Measurements from ENCODE around the gene NCKAP5.

NCKAP5 gene

GRCh38 chr2:133453032-133453431, 115.2 kb downstream of the NCKAP5 start:
- H3K9me3 ChIP-seq (ENCODE audit: severe bottlenecking), result no peaks in the 10 kb centered on the region
- H3K27ac ChIP-seq, result peak overlapping the region; percentile 89
- H3K36me3 ChIP-seq, result no peaks in the 10 kb centered on the region
- no peak overlapping the region for H3K4me3 ChIP-seq (ENCODE audit: low read depth, low read length)
- H3K27me3 ChIP-seq (ENCODE audit: insufficient read depth, low read depth, severe bottlenecking), result no peaks in the 10 kb centered on the region
- no peak for DNase-seq
- TF ChIP-seq CTCF (IDR thresholded peaks at IDR 0.05; ENCODE audit: low read depth, low read length), result no peak

- Histone ChIP-seq H3K27me3 (ENCODE audit: insufficient read depth, low read depth, severe bottlenecking) (no peaks in the 10 kb centered on the region), H3K9me3 (ENCODE audit: severe bottlenecking) (no peaks in the 10 kb centered on the region), H3K4me3 (ENCODE audit: low read depth, low read length) (no peak overlapping the region), H3K27ac (peak overlapping the region; percentile 89), H3K36me3 (no peaks in the 10 kb centered on the region)
- peak; percentile 69 for DNase-seq
- no peak for TF ChIP-seq CTCF (IDR thresholded peaks at IDR 0.05; ENCODE audit: low read depth, low read length)
These were observed 115.7 kb downstream of the NCKAP5 start for GRCh38 chr2:133452583-133452982.

- H3K9me3 ChIP-seq (ENCODE audit: severe bottlenecking), result no peaks in the 10 kb centered on the region
- TF ChIP-seq CTCF (IDR thresholded peaks at IDR 0.05; ENCODE audit: low read depth, low read length), result no peak
- peak; percentile 73 for DNase-seq
- H3K27me3 ChIP-seq (ENCODE audit: insufficient read depth, low read depth, severe bottlenecking), result no peaks in the 10 kb centered on the region
- no peaks in the 10 kb centered on the region for H3K36me3 ChIP-seq
- no peak overlapping the region for H3K4me3 ChIP-seq (ENCODE audit: low read depth, low read length)
- H3K27ac ChIP-seq, result peak overlapping the region; percentile 89
These were observed 116.1 kb downstream of the NCKAP5 start for GRCh38 chr2:133452146-133452545.

- Histone ChIP-seq H3K9me3 (ENCODE audit: severe bottlenecking) (no peaks in the 10 kb centered on the region), H3K4me3 (ENCODE audit: low read depth, low read length) (no peak overlapping the region), H3K27ac (no peak overlapping the region), H3K27me3 (ENCODE audit: insufficient read depth, low read depth, severe bottlenecking) (no peaks in the 10 kb centered on the region), H3K36me3 (no peaks in the 10 kb centered on the region)
- no peak for TF ChIP-seq CTCF (IDR thresholded peaks at IDR 0.05; ENCODE audit: low read depth, low read length)
- no peak for DNase-seq
These were observed 120.1 kb downstream of the NCKAP5 start for GRCh38 chr2:133448195-133448594.

GRCh38 chr2:133447303-133447702, 121.0 kb downstream of the NCKAP5 start:
- H3K36me3 ChIP-seq, result no peaks in the 10 kb centered on the region
- no peak overlapping the region for H3K4me3 ChIP-seq (ENCODE audit: low read depth, low read length)
- no peaks in the 10 kb centered on the region for H3K27me3 ChIP-seq (ENCODE audit: insufficient read depth, low read depth, severe bottlenecking)
- no peaks in the 10 kb centered on the region for H3K9me3 ChIP-seq (ENCODE audit: severe bottlenecking)
- DNase-seq, result no peak
- no peak for TF ChIP-seq CTCF (IDR thresholded peaks at IDR 0.05; ENCODE audit: low read depth, low read length)
- H3K27ac ChIP-seq, result no peak overlapping the region

- TF ChIP-seq CTCF (IDR thresholded peaks at IDR 0.05; ENCODE audit: low read depth, low read length), result no peak
- H3K36me3 ChIP-seq, result no peaks in the 10 kb centered on the region
- H3K27me3 ChIP-seq (ENCODE audit: insufficient read depth, low read depth, severe bottlenecking), result no peaks in the 10 kb centered on the region
- no peak overlapping the region for H3K4me3 ChIP-seq (ENCODE audit: low read depth, low read length)
- DNase-seq, result no peak
- no peak overlapping the region for H3K27ac ChIP-seq
- no peaks in the 10 kb centered on the region for H3K9me3 ChIP-seq (ENCODE audit: severe bottlenecking)
These were observed 123.8 kb downstream of the NCKAP5 start for GRCh38 chr2:133444465-133444864.

Data from WERI-Rb-1 (cell line).